Left kidney (tissue), 8 donors: ENCODE results near the gene RNF212. TPM values are rescaled to one million over a fixed set of nuclear protein-coding genes. Genes with fewer than 3 reads are reported as not detected.
"Not testable (repeated sequence)": the region's sequence is repeated elsewhere in the genome, so short reads cannot be mapped to it uniquely, and the experiment has no call there.

Experiments
- DNase-seq: peaks from one replicate; pipeline ENCODE4 v3.0.0-alpha.2; 2013
- long read RNA-seq, 8 donors: transcript quantifications; one replicate each; lab custom pipeline, GENCODE V29; 2026
- polyA plus RNA-seq: library from polyadenylated mRNA; unstranded; fragments of 120-200 nt; gene quantifications from one replicate; pipeline ENCODE4 v1.2.1, GENCODE V29; 2013; ENCODE audit not compliant: insufficient read length

The RNF212 gene, protein sequence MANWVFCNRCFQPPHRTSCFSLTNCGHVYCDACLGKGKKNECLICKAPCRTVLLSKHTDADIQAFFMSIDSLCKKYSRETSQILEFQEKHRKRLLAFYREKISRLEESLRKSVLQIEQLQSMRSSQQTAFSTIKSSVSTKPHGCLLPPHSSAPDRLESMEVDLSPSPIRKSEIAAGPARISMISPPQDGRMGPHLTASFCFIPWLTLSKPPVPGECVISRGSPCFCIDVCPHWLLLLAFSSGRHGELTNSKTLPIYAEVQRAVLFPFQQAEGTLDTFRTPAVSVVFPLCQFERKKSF
- 17.9 TPM for polyA plus RNA-seq
- long read RNA-seq, donor 1, partial matches to known transcripts = 0 of 2 reads
- long read RNA-seq, donor 1, other reads (novel, unspliced or antisense) = 0 of 2 reads
- long read RNA-seq, donor 2, partial matches to known transcripts = 0 of 1 reads
- long read RNA-seq, donor 2, other reads (novel, unspliced or antisense) = 0 of 1 reads
- long read RNA-seq, donor 3, partial matches to known transcripts = 0 of 1 reads
- long read RNA-seq, donor 3, other reads (novel, unspliced or antisense) = 0 of 1 reads
- long read RNA-seq, donor 4 = 0 reads
- long read RNA-seq, donor 5, partial matches to known transcripts = 0 of 2 reads
- long read RNA-seq, donor 5, other reads (novel, unspliced or antisense) = 0 of 2 reads
- long read RNA-seq, donor 6, partial matches to known transcripts = 0 of 1 reads
- long read RNA-seq, donor 6, other reads (novel, unspliced or antisense) = 0 of 1 reads
- long read RNA-seq, donor 7 = 0 reads
- long read RNA-seq, donor 8, partial matches to known transcripts = 0 of 1 reads
- long read RNA-seq, donor 8, other reads (novel, unspliced or antisense) = 0 of 1 reads

DNA sequence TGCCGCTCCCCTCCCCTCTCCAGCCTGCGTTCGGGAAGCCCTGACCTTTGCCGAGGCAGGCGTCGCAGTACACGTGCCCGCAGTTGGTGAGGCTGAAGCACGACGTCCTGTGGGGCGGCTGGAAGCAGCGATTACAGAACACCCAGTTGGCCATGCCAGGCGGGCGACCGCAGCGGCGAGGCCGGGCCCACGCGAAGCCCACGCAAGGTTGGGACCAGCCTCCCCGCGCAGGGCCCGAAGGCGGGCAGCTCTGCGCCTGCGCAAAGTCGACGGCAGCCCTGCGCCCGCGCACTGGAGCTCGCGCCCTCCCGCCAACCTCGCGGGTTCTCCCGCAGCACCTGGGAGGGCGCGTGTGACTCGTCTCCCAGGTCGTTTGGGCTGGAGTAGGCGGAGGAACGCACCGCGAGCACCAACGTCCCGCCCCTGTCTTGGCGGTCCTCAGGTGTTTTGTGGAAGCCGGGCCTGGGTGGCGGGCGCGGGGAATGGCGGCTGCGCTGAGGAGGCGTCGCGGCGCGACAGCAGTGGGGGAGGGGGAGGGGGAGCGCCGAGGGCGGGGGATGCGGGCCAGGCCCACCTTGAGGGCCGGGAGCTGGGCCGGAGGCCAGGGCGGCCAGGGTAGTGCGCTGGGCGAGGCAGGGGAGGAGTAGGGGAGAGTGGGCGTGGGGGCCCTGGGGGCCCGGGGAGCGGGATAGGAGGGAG is at the start of gene RNF212:
RNF212 (minus strand) TSS at position 254 of the 699 bp plus-strand sequence; CDS start at position 154, 100 bp downstream.
- no peak for DNase-seq

- no peak for DNase-seq
Measured at GRCh38 chr4:1160351-1160750, 47.0 kb upstream of the RNF212 start.

- no peak for DNase-seq
Measured at GRCh38 chr4:1156069-1156468, 42.7 kb upstream of the RNF212 start.

DNA sequence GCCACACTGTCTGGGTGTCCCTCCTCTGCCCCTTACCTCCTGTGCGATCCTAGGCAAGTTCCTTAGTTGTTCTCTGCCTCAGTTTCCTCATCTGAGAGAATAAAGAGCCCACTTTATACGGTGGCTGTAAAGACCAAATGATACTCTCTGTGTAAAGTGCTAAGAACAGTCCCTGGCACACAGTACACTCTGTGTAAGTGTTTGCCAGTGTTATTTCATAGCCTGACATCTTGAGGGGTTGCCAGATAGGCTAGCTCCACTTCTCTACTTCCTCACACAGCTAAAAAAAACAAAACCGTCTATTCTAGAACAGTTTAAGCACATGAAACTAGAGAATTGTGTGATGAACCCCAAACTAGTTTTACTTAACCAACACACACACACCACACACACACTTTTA is 42.0 kb upstream of the RNF212 start:
- no peak for DNase-seq

- DNase-seq = no peak
Measured at GRCh38 chr4:1154523-1155182, 41.3 kb upstream of the RNF212 start.

DNA sequence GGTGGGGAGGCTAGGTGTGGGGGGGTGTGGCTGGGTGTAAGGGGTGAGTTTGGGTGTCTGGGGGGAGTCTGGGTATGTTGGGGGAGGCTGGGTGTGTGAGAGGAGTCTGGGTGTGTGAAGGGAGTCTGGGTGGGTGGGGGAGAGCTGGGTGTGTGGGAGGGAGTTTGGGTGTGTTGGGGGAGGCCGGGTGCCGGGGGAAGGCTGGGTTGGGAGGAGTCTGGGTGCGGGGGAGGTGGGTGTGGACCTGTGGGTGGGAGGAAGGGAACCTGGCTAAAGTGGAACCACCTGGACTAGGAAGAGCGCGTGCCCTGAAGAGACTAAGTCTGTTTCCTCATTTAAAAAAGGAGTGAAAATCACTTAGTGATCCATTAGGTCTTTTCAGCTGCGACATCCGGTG is 40.8 kb upstream of the RNF212 start:
- DNase-seq = no peak

GRCh38 chr4:1153567-1154090 is 40.3 kb upstream of the RNF212 start:
- DNase-seq = no peak

DNA sequence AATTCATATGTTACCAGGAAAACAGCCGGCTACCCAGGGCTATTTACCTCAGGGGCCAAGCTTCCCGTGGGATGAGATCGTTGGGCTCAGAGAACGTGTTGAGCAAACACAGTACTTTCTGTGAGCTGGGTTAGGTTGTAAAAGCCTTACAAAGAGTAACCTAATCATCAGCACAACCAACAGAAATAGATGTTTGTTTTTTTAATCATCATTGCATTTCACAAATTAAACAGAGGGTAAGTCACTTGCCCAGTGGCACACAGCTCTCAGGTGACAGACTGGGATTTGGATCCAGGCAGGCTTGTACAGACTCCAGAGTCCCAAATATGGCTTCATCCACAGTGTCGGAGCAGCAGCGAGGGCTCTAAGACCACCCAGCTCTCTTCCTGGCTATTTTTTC is 38.9 kb upstream of the RNF212 start:
- no peak for DNase-seq

DNA sequence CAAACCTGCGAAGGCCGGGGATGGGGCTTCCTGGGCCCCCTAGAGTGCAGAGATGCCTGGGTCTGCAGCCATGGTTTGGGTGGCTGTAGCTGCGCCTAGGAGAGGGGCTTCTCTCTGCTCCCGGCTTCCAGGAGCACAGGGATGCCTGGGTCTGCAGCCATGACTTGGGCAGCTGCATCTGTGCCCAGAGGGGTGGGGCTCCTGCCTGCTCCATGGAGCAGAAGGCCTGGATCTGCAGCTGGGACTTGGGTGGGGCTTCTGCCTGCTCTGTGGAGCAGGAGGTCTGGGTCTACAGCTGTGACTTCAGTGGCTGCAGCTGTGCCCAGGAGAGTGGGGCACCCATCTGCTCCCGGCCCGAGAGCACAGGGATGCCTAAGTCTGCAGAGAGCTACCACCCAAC is 38.2 kb upstream of the RNF212 start:
- no peak for DNase-seq

DNA sequence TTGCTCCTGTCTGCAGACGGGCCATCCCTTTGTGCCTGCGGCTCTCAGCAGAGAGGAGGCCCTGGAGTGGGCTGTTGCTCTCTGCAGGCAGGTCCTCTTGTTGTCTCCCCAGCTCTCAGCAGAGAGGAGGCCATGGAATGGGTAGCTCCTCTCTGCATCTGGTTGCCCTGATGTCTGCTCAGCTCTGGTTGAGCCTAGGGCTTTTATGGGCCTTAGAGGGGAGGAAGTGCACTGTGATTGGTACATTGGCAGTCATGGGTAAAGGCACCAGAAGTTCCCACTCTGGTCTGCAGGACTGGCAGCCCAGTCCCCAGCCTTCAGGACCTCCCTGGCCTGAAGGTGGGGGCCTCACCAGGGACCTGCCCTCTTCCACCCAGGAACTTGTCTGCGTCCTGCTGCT is 37.5 kb upstream of the RNF212 start:
- no peak for DNase-seq

DNA sequence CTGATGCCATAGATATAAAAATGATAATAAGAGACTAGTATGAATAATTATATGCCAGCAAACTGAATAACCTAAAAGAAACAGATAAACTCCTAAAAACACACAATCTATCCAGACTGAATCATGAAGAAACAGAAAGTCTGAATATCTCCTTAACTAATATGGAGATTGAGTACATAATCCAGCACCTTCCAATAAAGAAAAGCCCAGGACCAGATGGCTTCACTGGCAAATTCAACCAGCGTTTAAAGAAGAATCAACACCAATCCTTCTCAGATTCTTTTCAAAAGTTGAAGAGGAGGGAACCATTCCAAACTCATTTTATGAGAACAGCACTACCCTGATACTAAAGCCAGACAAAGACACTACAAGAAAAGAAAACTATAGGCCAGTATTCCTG is 26.5 kb upstream of the RNF212 start:
- no peak for DNase-seq

DNA sequence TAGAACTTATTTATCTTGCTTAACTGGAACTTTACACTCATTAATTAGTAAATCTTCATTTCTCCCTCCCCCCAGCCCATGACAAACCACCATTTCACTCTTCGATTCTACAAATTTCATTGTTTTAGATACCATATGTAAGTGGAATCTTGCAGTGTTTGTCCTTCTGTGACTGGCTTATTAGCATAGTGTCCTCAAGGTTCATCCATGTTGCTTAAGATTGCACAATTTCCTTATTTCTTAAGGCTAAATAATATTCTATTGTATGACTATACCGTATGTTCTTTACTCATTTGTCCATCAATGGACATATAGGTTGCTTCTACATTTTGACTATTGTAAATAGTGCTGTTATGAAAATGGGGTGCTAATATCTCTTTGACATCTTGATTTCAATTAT is 24.5 kb upstream of the RNF212 start:
- DNase-seq = no peak

GRCh38 chr4:1137063-1137776 is 23.9 kb upstream of the RNF212 start:
- no peak for DNase-seq

DNA sequence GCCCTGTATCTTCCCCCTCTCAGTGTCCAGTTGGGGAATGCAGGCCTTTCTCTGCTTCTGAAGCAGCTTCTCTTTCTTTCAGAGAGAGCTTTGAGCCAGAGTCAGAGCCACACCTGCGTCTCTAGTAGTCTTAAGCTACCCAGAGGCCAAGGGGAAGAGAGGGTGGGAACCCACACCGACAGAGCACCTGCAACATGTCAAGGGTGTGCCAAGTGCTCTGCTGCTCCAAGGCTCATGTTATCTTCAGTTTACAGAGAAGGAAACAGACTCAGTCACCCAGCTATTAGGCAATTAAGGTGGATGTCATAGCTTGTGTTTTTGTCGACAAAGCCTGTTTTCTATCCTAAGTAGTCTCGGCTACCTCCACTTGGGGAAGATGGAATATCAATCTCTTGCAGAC is 22.7 kb upstream of the RNF212 start:
- no peak for DNase-seq

GRCh38 chr4:1133033-1133432 is 19.7 kb upstream of the RNF212 start:
- no peak for DNase-seq

- peak; percentile 75 for DNase-seq
Measured at GRCh38 chr4:1130316-1131186, 17.2 kb upstream of the RNF212 start.

GRCh38 chr4:1126506-1126905 is 13.1 kb upstream of the RNF212 start:
- no peak for DNase-seq

- not testable (repeated sequence) for DNase-seq
Measured at GRCh38 chr4:1125466-1125865, 12.1 kb upstream of the RNF212 start.

DNA sequence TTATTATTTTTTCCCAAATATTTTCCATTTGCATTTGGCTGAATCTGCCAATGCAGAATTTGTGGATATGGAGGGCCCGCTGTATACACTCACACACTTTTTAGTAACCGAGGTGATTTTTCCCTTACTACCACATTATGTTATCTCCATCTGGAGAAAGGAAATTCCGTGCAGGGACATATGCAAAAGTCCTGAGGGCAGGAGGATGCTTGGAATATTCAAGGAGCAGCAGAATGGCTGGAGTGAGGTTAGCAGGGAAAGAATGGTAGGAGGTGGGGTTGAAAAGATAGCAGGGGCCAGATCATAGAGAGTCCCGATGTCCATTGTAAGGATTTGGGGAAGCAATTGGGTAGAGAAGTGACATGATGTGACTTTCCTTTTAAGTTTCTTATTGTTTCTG is 11.5 kb upstream of the RNF212 start:
- no peak for DNase-seq

GRCh38 chr4:1122505-1122904 is 9.1 kb upstream of the RNF212 start:
- no peak for DNase-seq
